Activated naive CD4-positive, alpha-beta T cell treated with anti-CD3 and anti-CD28 coated beads for 36 hours (primary cell): ENCODE results near the gene ARHGAP24. TPM values are rescaled to one million over a fixed set of nuclear protein-coding genes. Genes with fewer than 3 reads are reported as not detected.
"Not testable (repeated sequence)": the region's sequence is repeated elsewhere in the genome, so short reads cannot be mapped to it uniquely, and the experiment has no call there.

ENCODE experiments used
- CTCF ChIA-PET: fragments of 350-600 bp; sonication (Branson Sonifier 250); formaldehyde crosslinking; loops from one replicate; lab custom pipeline; 2021; ENCODE audit warnings: antibody characterized with exemption; lab: Charles Lee
- DNase-seq: peaks from one replicate; pipeline ENCODE4 v3.0.0-alpha.2; 2020
- H3K27ac Mint-ChIP-seq: one replicate; pipeline ENCODE4 v1.8.0; 2021; ENCODE audit warnings: mild to moderate bottlenecking, mixed read lengths
- H3K27me3 Mint-ChIP-seq: one replicate; pipeline ENCODE4 v1.8.0; 2021; ENCODE audit warnings: low read depth, mixed read lengths
- H3K36me3 Mint-ChIP-seq: one replicate; pipeline ENCODE4 v1.8.0; 2021; ENCODE audit warnings: low read depth, mixed read lengths
- H3K4me1 Mint-ChIP-seq: one replicate; pipeline ENCODE4 v1.8.0; 2021; ENCODE audit warnings: low read depth, mixed read lengths
- H3K4me3 Mint-ChIP-seq: one replicate; pipeline ENCODE4 v1.8.0; 2021; ENCODE audit warnings: mild to moderate bottlenecking, moderate library complexity, mixed read lengths
- H3K9me3 Mint-ChIP-seq: one replicate; pipeline ENCODE4 v1.8.0; 2021; ENCODE audit warnings: mixed read lengths
- intact Hi-C: fragments of 100-400 bp; cut with micrococcal nuclease; formaldehyde crosslinking; loops from one replicate; pipeline ENCODE4 v1.15.1; 2023
- total RNA-seq, 2 experiments: library from RNA; stranded (reverse); gene quantifications; one replicate each; pipeline ENCODE4 v1.2.3, GENCODE V29; 2021

The ARHGAP24 gene
- total RNA-seq, 2 experiments from 2014 or later: not detected

DNA sequence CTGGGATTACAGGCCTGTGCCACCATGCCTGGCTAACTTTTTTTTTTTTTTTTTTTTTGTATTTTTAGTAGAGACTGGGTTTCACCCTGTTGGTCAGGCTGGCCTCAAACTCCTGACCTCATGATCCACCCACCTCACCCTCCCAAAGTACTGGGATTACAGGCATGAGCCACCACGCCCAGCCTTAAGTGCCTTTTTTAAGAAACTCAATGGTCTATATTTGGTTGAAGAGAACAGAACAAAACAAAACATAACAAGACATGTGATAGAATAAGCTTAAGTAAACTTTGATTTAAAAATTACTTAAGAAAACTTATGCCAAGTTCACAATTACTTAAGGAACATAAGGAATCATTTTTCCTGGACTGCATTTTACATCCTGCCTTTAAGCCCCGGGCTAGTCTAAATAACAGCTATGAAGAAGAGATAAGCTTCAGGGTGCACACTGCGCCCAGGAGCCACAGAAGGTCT, 365.1 kb downstream of the ARHGAP24 start:
- intact Hi-C loops, H3K9me3 Mint-ChIP-seq, H3K4me1 Mint-ChIP-seq, CTCF ChIA-PET, H3K27ac Mint-ChIP-seq, DNase-seq, H3K4me3 Mint-ChIP-seq, H3K27me3 Mint-ChIP-seq, H3K36me3 Mint-ChIP-seq: not testable (repeated sequence)

DNA sequence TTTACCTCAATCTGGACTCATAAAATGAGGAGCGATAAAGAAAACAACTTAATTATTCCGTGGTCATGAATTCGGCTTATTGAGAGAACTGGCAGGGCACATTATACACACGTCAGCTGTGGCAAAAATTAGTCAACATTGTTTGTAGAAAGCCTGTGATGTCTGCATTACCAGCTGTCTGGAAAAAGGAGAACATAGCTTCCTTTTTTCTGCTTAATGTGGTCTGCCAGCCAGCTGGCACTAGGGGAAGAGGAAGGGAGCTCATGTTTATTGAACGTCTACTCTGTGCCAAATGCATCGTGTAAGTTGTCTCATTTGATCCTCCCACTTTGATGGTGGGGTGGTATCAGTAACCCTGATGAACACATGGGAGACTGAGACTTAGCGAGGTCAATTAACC, 367.6 kb downstream of the ARHGAP24 start:
- CTCF ChIA-PET: no interaction called here
- intact Hi-C loops: no loop called here
- Mint-ChIP-seq H3K4me3 (no peak overlapping the region), H3K27ac (no peak overlapping the region), H3K27me3 (no peaks in the 10 kb centered on the region), H3K4me1 (no peaks in the 10 kb centered on the region), H3K9me3 (no peaks in the 10 kb centered on the region), H3K36me3 (no peaks in the 10 kb centered on the region)
- DNase-seq: no peak

DNA sequence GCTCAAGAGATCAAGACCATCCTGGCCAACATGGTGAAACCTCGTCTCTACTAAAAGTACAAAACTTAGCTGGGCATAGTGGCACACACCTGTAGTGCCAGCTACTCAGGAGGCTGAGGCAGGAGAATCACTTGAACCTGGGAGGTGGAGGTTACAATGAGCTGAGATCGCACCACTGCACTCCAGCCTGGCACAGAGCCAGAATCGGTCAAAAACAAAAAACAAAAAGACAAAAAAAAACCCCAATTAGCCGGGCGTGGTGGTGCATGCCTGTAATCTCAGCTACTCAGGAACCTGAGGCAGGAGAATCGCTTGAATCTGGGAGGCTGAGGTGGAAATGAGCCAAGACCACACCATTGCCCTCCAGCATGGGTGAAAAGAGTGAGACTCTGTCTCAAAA, 378.8 kb downstream of the ARHGAP24 start:
- H3K27me3 Mint-ChIP-seq, DNase-seq, intact Hi-C loops, H3K4me3 Mint-ChIP-seq, H3K4me1 Mint-ChIP-seq, H3K27ac Mint-ChIP-seq, H3K9me3 Mint-ChIP-seq, CTCF ChIA-PET, H3K36me3 Mint-ChIP-seq: not testable (repeated sequence)

DNA sequence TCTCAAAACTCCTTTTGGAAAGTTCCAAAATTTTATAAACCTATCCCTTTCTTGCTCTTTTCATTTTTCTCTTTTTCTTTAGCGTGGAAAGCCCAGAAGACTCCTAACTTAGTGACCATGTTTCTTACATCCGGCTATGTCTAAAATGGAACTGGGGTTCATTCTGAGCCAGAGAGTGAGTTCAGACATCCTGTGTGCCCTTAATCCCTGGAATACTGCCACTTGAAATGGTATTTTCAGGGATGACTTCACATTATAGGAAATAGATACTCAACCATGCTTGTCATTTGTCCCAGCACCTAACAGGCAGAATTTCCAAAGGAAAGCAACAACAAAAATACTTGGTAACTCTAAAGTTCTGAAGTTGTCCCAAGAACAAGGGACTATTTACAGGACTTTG, 379.6 kb downstream of the ARHGAP24 start:
- CTCF ChIA-PET: no interaction called here
- Mint-ChIP-seq H3K4me3 (no peak overlapping the region), H3K27ac (no peak overlapping the region), H3K36me3 (no peaks in the 10 kb centered on the region), H3K27me3 (no peaks in the 10 kb centered on the region), H3K9me3 (peaks cover 7% of the 10 kb centered on the region), H3K4me1 (no peaks in the 10 kb centered on the region)
- no peak for DNase-seq
- intact Hi-C loops: no loop called here

DNA sequence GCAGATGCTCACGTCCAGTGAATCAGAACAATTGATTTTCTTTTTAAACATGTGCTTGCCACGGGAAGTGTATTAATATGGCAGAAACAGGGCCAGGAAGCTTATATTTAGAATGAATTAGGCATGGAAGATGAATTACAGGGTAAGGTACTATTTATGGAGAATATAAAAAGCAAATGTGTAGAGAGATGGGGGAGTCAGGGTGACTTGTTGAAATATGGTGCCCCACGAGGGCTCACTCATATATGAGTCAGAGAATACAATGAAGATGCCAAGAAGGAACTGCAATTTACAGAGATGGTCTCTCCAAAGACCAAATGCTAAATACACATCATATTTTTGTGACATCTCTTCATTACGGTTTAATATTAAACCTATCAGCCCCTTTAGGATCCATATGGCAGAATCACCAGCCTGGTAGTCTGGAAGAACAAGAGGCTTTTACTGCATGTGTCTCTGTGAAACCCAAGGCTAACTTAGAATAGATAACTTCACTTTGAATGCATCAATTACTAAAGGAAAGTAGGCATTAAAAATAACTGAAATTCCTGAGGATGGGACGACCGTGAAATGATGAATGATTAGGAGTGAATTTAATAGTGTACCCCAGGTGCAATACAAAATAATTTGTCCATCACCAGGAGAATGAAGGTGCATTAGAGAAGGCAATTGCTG, 385.3 kb downstream of the ARHGAP24 start:
- Mint-ChIP-seq H3K9me3 (no peaks in the 10 kb centered on the region), H3K4me3 (no peak overlapping the region), H3K27me3 (no peaks in the 10 kb centered on the region), H3K4me1 (no peaks in the 10 kb centered on the region), H3K27ac (no peak overlapping the region), H3K36me3 (no peaks in the 10 kb centered on the region)
- no peak for DNase-seq
- CTCF ChIA-PET: interaction anchor here (0.7 kb wide), 1 partner anchor 775 kb away, joined by 3 read pairs; no protein-coding TSS in a partner anchor
- intact Hi-C loops: no loop called here

DNA sequence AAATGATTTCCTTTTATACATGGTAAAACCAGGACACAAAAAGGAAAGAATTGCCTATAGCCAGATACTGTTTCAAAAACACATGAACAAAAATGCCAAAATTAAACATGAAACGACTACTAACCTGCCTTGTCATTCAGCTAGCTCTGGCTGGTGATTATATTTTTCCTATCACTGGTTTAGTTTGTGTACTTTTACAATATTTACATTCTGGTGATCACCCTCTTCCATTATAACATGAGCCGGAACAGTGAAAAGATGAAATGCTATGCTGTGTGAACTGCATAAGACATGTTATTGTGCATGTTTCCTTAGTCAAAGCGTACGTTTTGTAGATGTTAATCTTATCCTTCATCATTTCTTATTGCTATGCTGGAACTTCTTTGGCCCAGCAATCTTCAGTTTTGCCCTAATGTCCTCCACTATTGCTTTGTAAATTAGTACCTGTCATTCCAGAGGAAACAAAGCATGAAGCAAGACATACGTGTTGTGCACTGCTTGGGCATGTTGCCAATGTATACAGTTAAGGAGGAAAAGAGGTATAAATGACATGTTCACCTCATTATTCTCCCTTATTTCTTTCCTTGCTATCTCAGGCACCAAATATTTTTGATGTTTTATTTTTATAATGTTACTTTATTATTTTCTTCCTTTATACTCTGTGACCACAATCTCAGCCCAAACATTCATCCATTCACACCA, 386.3 kb downstream of the ARHGAP24 start:
- CTCF ChIA-PET: no interaction called here
- Mint-ChIP-seq H3K4me3 (no peak overlapping the region), H3K27ac (no peak overlapping the region), H3K4me1 (no peaks in the 10 kb centered on the region), H3K27me3 (no peaks in the 10 kb centered on the region), H3K9me3 (no peaks in the 10 kb centered on the region), H3K36me3 (no peaks in the 10 kb centered on the region)
- intact Hi-C loops: no loop called here
- DNase-seq: no peak

DNA sequence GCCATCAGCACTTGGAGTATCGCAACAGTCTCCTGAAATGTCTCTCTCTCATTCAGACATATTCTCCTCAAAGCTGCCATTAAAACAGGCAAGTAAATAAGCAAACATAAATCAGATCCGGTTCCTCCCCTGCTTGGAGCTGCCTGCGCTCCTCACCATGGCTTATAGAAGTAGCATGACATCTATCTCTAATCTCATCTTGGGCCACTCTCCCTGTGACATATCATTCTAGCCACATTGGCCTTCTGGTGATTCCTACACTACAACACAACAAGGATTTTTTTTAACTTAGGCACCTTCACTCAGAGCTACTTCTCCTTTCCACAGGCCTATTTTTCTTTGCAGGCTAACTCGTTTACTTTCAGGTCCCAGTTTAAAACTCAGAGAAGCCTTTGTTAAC, 387.9 kb downstream of the ARHGAP24 start:
- no peak overlapping the region for H3K4me3 Mint-ChIP-seq
- DNase-seq: no peak
- intact Hi-C loops: no loop called here
- CTCF ChIA-PET: no interaction called here
- no peaks in the 10 kb centered on the region for H3K27me3 Mint-ChIP-seq
- H3K27ac Mint-ChIP-seq: no peak overlapping the region
- H3K9me3 Mint-ChIP-seq: no peaks in the 10 kb centered on the region
- H3K4me1 Mint-ChIP-seq: no peaks in the 10 kb centered on the region
- H3K36me3 Mint-ChIP-seq: no peaks in the 10 kb centered on the region

DNA sequence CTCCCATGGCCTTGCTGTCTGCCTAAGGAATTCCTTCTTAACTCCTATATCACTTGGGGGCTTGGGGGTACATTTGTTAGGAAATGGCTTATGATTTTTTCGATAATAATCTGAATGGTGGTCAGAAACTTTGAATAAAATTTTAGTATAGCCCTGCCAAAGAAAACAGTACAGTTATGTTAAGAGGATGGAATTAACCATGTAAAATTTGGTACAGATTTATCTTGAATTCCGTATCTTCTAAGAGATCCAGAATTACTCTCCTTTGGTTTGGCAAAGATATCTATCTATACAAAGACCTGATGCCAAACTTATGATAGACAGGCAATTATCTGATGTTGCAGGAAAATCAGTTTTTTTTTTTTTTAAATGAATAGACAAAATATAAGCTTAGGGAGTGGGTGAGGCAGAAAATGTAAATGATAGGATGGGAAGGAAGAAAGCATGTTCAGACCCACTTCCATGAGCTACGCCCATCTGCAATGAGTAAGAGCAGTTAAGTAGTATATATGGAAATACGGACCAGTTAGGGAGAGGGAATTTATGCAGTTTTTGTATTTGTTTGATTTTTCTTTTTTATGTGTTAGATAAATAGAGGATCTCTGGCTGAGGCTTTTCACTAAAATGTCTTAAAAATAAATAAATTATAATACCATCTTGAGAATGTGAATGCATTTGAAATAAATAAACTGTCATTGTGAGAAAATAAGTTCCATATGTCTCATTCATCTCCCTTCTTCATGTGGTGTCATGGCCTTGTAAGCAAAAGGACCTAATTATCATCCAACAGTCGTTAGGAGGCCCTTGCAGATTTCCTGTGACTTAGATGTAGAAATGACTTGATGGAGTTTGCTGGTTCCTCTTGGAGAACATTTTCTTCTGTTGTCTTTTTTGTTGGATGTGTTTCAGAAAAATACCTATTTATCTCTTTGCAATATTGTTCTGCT, 389.6 kb downstream of the ARHGAP24 start:
- Mint-ChIP-seq H3K27ac (no peak overlapping the region), H3K4me3 (no peak overlapping the region), H3K36me3 (no peaks in the 10 kb centered on the region), H3K4me1 (no peaks in the 10 kb centered on the region), H3K9me3 (no peaks in the 10 kb centered on the region), H3K27me3 (no peaks in the 10 kb centered on the region)
- intact Hi-C loops: no loop called here
- no peak for DNase-seq
- CTCF ChIA-PET: no interaction called here

DNA sequence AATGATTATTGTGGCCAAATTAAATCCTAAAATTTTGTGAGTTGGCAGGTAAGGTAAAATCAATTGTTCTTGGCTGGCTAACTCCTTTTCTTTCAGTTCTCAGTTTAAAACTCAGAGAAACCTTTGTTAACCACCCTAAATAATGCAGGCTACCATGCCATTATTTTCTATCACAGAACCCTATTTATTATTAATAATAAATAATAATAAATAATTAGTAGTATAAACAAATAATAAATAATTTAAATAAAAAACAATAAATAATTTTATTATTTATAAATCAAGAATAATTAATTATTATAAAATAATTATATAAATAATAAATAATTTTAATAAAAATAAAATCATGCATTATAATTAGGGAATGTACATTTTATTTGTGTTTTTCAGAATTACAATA, 390.3 kb downstream of the ARHGAP24 start:
- H3K4me3 Mint-ChIP-seq: no peak overlapping the region
- H3K36me3 Mint-ChIP-seq: no peaks in the 10 kb centered on the region
- H3K27me3 Mint-ChIP-seq: no peaks in the 10 kb centered on the region
- no peak for DNase-seq
- H3K9me3 Mint-ChIP-seq: no peaks in the 10 kb centered on the region
- no peak overlapping the region for H3K27ac Mint-ChIP-seq
- H3K4me1 Mint-ChIP-seq: no peaks in the 10 kb centered on the region
- CTCF ChIA-PET: no interaction called here
- intact Hi-C loops: no loop called here

DNA sequence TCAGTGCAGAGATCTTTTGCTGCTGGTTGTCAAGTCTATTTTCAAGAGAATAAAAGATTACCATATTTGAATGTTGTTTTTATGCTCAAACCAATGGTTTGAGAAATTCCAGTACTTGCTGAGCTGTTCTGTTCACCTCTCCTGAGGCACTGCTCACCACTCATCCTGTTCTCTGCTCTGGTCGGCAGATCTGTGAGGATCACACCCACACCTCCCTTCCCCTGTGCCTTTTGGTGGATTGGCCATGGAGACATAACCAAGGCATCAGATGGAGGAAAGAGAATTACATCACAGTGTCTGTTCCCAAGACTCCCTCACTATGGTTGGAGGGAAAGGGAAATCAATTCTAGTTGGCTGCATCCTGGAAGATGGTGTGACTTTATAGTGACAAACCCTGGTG, 391.6 kb downstream of the ARHGAP24 start:
- no peaks in the 10 kb centered on the region for H3K9me3 Mint-ChIP-seq
- CTCF ChIA-PET: interaction anchor here (0.6 kb wide), 1 partner anchor 136 kb away, joined by 3 read pairs; no protein-coding TSS in a partner anchor
- no peaks in the 10 kb centered on the region for H3K36me3 Mint-ChIP-seq
- no peak overlapping the region for H3K27ac Mint-ChIP-seq
- no peaks in the 10 kb centered on the region for H3K4me1 Mint-ChIP-seq
- no peaks in the 10 kb centered on the region for H3K27me3 Mint-ChIP-seq
- no peak for DNase-seq
- intact Hi-C loops: no loop called here
- no peak overlapping the region for H3K4me3 Mint-ChIP-seq

DNA sequence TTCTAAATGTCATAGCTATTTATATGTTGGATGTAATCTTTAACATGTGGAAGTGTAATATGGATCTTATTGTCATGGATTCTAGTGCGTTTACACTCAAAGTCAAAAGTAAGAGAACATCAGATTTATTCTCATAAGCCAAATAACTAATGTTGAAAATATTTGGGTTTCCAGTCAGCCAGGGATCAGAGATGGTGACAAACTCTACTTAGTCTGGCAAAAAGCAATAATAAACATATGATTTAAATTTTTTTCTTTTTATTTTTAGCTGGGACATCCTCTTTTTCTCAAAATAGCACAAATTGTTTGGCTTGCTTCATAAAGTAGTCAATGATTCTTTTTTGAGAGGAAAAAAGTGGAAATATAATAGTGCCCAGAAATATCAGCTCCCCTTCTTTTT, 392.3 kb downstream of the ARHGAP24 start:
- no peaks in the 10 kb centered on the region for H3K9me3 Mint-ChIP-seq
- DNase-seq: no peak
- intact Hi-C loops: no loop called here

DNA sequence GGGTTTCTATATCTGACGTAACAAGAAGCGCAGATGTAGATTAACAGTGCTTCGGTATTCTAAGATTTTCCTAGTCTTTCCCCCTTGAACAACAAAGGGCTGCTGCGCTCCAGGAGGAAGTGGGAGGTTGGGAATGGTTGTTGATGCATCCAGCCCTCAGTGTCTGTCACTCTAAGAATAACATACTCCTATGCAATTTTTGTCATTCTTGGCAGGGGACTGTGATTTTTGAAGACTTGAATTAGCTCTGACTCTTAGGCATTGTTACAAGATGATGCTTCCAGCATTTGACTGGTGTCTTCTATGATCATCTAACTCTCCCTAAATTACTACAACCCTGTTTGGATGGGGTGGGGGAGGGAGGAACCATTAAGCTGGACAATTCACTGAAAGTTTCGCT, 394.2 kb downstream of the ARHGAP24 start:
- Mint-ChIP-seq H3K9me3 (no peaks in the 10 kb centered on the region), H3K27me3 (peaks cover 3% of the 10 kb centered on the region), H3K27ac (no peak overlapping the region), H3K36me3 (no peaks in the 10 kb centered on the region), H3K4me1 (no peaks in the 10 kb centered on the region), H3K4me3 (no peak overlapping the region)
- CTCF ChIA-PET: no interaction called here
- intact Hi-C loops: no loop called here
- DNase-seq: no peak

More for the DNA sequence above, 392.3 kb downstream of the ARHGAP24 start:
- Mint-ChIP-seq H3K27me3 (no peaks in the 10 kb centered on the region), H3K36me3 (no peaks in the 10 kb centered on the region), H3K27ac (no peak overlapping the region), H3K4me3 (no peak overlapping the region), H3K4me1 (no peaks in the 10 kb centered on the region)
- CTCF ChIA-PET: no interaction called here
